ENCODE data around the gene PAFAH2.

The PAFAH2 gene

DNA sequence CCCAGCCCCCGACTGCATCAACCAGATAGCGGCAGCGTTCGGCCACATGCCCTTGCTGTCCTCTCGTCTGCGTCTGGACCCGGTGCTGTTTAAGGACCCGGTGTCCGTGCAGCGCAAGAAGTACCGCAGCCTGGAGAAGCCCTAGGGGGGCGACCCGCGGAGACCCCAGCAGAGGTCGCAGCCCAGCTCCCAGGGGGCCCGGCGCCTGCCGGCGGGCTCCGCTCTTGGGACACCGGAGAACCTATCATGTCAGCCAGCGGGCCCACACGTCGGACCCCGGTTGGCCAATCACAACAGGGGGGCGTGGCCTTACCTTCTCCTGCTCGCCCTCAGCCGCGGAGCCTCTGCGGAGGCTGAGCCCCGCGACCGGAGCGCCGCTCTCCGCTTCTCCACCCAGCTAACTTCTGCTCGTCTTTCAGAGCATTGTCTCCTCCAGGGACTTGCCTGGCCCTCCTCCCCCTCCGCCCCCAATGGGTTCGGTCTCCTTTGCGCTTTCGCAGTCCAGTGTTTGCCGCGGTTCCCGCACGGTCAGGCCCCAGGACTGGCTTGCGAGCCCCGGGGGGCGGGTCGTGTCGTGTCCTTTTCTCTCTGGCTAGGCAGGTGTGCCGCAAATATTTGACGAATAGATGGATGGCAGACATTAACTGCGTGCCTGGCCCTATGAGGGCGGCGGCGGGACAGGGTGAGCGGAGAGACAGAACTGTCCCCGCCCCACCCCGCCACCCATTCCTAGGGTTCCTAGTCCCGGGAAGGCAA is 37.5 kb upstream of the PAFAH2 start (continued):
- TF ChIP-seq, protein P1, sequence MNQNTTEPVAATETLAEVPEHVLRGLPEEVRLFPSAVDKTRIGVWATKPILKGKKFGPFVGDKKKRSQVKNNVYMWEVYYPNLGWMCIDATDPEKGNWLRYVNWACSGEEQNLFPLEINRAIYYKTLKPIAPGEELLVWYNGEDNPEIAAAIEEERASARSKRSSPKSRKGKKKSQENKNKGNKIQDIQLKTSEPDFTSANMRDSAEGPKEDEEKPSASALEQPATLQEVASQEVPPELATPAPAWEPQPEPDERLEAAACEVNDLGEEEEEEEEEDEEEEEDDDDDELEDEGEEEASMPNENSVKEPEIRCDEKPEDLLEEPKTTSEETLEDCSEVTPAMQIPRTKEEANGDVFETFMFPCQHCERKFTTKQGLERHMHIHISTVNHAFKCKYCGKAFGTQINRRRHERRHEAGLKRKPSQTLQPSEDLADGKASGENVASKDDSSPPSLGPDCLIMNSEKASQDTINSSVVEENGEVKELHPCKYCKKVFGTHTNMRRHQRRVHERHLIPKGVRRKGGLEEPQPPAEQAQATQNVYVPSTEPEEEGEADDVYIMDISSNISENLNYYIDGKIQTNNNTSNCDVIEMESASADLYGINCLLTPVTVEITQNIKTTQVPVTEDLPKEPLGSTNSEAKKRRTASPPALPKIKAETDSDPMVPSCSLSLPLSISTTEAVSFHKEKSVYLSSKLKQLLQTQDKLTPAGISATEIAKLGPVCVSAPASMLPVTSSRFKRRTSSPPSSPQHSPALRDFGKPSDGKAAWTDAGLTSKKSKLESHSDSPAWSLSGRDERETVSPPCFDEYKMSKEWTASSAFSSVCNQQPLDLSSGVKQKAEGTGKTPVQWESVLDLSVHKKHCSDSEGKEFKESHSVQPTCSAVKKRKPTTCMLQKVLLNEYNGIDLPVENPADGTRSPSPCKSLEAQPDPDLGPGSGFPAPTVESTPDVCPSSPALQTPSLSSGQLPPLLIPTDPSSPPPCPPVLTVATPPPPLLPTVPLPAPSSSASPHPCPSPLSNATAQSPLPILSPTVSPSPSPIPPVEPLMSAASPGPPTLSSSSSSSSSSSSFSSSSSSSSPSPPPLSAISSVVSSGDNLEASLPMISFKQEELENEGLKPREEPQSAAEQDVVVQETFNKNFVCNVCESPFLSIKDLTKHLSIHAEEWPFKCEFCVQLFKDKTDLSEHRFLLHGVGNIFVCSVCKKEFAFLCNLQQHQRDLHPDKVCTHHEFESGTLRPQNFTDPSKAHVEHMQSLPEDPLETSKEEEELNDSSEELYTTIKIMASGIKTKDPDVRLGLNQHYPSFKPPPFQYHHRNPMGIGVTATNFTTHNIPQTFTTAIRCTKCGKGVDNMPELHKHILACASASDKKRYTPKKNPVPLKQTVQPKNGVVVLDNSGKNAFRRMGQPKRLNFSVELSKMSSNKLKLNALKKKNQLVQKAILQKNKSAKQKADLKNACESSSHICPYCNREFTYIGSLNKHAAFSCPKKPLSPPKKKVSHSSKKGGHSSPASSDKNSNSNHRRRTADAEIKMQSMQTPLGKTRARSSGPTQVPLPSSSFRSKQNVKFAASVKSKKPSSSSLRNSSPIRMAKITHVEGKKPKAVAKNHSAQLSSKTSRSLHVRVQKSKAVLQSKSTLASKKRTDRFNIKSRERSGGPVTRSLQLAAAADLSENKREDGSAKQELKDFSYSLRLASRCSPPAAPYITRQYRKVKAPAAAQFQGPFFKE (tag by site-specific recombination; IDR thresholded peaks at IDR 0.05; ENCODE audit: borderline replicate concordance) = no peak
- TF ChIP-seq ZNF677 (tag by site-specific recombination; IDR thresholded peaks at IDR 0.05) (no peak), ZNF76 (tag by site-specific recombination; IDR thresholded peaks at IDR 0.05; ENCODE audit: borderline replicate concordance, low read depth) (peak; percentile 70; the same call in 1 of the 2 replicates), IKZF3 (tag by site-specific recombination; IDR thresholded peaks at IDR 0.05) (no peak), ZNF660 (tag by site-specific recombination; IDR thresholded peaks at IDR 0.05) (0 out of 2 replicates have a peak, but pooled peaks have one; percentile 30), ZNF596 (tag by site-specific recombination; IDR thresholded peaks at IDR 0.05) (no peak), ZNF768 (tag by site-specific recombination; IDR thresholded peaks at IDR 0.05) (no peak), BCL11B (tag by site-specific recombination; IDR thresholded peaks at IDR 0.05; ENCODE audit: low read depth) (0 out of 2 replicates have a peak, but pooled peaks have one; percentile 40), ZNF501 (tag by site-specific recombination; IDR thresholded peaks at IDR 0.05) (peak; percentile 33; the same call in 1 of the 2 replicates), ELK4 (IDR thresholded peaks at IDR 0.05; ENCODE audit: borderline replicate concordance, low read depth, low read length) (no peak), ZNF19 (tag by site-specific recombination; IDR thresholded peaks at IDR 0.05; ENCODE audit: low read depth) (no peak), ZNF175 (tag by site-specific recombination; IDR thresholded peaks at IDR 0.05) (no peak), ZNF138 (tag by site-specific recombination; IDR thresholded peaks at IDR 0.05; ENCODE audit: borderline replicate concordance) (no peak), ZNF529 (tag by site-specific recombination; IDR thresholded peaks at IDR 0.05; ENCODE audit: insufficient replicate concordance) (no peak), ZSCAN23 (tag by site-specific recombination; IDR thresholded peaks at IDR 0.05) (no peak), ZNF133 (tag by site-specific recombination; IDR thresholded peaks at IDR 0.05) (no peak), ZNF37A (tag by site-specific recombination; IDR thresholded peaks at IDR 0.05) (no peak), SALL2 (tag by site-specific recombination; IDR thresholded peaks at IDR 0.05; ENCODE audit: borderline replicate concordance) (no peak), KLF8 (tag by site-specific recombination; IDR thresholded peaks at IDR 0.05) (peak; percentile 84; the same call in 1 of the 2 replicates), ZNF10 (tag by site-specific recombination; IDR thresholded peaks at IDR 0.05) (0 out of 2 replicates have a peak, but pooled peaks have one; percentile 26), MZF1 (tag by site-specific recombination; IDR thresholded peaks at IDR 0.05; ENCODE audit: borderline replicate concordance) (no peak), ZNF624 (tag by site-specific recombination; IDR thresholded peaks at IDR 0.05) (no peak), MYNN (tag by site-specific recombination; IDR thresholded peaks at IDR 0.05; ENCODE audit: borderline replicate concordance) (no peak)
- TF ChIP-seq, protein P2, sequence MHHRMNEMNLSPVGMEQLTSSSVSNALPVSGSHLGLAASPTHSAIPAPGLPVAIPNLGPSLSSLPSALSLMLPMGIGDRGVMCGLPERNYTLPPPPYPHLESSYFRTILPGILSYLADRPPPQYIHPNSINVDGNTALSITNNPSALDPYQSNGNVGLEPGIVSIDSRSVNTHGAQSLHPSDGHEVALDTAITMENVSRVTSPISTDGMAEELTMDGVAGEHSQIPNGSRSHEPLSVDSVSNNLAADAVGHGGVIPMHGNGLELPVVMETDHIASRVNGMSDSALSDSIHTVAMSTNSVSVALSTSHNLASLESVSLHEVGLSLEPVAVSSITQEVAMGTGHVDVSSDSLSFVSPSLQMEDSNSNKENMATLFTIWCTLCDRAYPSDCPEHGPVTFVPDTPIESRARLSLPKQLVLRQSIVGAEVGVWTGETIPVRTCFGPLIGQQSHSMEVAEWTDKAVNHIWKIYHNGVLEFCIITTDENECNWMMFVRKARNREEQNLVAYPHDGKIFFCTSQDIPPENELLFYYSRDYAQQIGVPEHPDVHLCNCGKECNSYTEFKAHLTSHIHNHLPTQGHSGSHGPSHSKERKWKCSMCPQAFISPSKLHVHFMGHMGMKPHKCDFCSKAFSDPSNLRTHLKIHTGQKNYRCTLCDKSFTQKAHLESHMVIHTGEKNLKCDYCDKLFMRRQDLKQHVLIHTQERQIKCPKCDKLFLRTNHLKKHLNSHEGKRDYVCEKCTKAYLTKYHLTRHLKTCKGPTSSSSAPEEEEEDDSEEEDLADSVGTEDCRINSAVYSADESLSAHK (tag by site-specific recombination; IDR thresholded peaks at IDR 0.05) = no peak
- TF ChIP-seq, protein P3, sequence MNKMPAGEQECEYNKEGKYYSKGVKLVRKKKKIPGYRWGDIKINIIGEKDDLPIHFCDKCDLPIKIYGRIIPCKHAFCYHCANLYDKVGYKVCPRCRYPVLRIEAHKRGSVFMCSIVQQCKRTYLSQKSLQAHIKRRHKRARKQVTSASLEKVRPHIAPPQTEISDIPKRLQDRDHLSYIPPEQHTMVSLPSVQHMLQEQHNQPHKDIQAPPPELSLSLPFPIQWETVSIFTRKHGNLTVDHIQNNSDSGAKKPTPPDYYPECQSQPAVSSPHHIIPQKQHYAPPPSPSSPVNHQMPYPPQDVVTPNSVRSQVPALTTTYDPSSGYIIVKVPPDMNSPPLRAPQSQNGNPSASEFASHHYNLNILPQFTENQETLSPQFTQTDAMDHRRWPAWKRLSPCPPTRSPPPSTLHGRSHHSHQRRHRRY (tag by site-specific recombination; IDR thresholded peaks at IDR 0.05) = no peak
- TF ChIP-seq, protein P4, sequence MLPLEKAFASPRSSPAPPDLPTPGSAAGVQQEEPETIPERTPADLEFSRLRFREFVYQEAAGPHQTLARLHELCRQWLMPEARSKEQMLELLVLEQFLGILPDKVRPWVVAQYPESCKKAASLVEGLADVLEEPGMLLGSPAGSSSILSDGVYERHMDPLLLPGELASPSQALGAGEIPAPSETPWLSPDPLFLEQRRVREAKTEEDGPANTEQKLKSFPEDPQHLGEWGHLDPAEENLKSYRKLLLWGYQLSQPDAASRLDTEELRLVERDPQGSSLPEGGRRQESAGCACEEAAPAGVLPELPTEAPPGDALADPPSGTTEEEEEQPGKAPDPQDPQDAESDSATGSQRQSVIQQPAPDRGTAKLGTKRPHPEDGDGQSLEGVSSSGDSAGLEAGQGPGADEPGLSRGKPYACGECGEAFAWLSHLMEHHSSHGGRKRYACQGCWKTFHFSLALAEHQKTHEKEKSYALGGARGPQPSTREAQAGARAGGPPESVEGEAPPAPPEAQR (tag by site-specific recombination; IDR thresholded peaks at IDR 0.05) = no peak
